K562 (cell line): ENCODE measurements around the gene PDE4D. TPM values are rescaled to one million over a fixed set of nuclear protein-coding genes. Genes with fewer than 3 reads are reported as not detected.

ENCODE experiments used
- ATAC-seq: fragments of 200-7000 bp; cut with Tn5 transposase; 3 replicates; pipeline ENCODE4 v1.9.1; 2020; ENCODE audit warnings: moderate library complexity
- BruUV-seq: library from RNA; stranded (reverse); fragments of 400-500 nt; replicated peaks from 2 replicates; lab custom pipeline; 2021; lab: Mats Ljungman, UMichigan
- CTCF ChIA-PET: fragments of 300-600 bp; formaldehyde crosslinking; extraction: SDS; loops from one replicate; lab custom pipeline; 2021; ENCODE audit warnings: low intra/inter-chr PET ratio; lab: Yijun Ruan, JAX
- POLR2A ChIA-PET: fragments of 300-600, 350-650 bp; sonication (Branson Sonifier 250); formaldehyde crosslinking; extraction: SDS; loops from one replicate; lab custom pipeline; 2021; ENCODE audit warnings: antibody characterized with exemption, inconsistent platforms; lab: Yijun Ruan, JAX
- DNase-seq, 4 experiments: peaks; one replicate each; pipeline versions ENCODE4 v3.0.0 to v3.0.0-alpha.2; 2011 to 2018; ENCODE audit warnings: low spot score in 3 of 4, mixed read lengths in 3 of 4; ENCODE audit errors: extremely low read depth in 1 of 4
- FAIRE-seq: peaks from 2 replicates; lab custom pipeline; 2011; peaks lifted over from hg19 to GRCh38; lab: Jason Lieb, UNC
- H2AFZ ChIP-seq: 2 replicates; pipeline ENCODE4 v1.6.0; 2011; ENCODE audit warnings: low read depth, low read length, control low read depth, inconsistent platforms
- H3K27ac ChIP-seq: fragments of 200-600 bp; 3 replicates; pipeline ENCODE4 v1.8.0; 2011; ENCODE audit warnings: low read depth, mild to moderate bottlenecking, control low read depth, inconsistent platforms, low read length, moderate library complexity, mixed read lengths; ENCODE audit errors: extremely low read depth
- H3K27me3 ChIP-seq, 2 experiments: fragments of 300-600 bp in 1 of 2; 2 replicates in 1 of 2; 3 replicates in 1 of 2; pipeline versions ENCODE4 v1.6.0 to v1.8.0; 2011; ENCODE audit warnings: inconsistent platforms in 2 of 2, low read length in 2 of 2, mild to moderate bottlenecking in 1 of 2, mixed read lengths in 1 of 2, moderate library complexity in 1 of 2; ENCODE audit not compliant: control insufficient read depth in 2 of 2, insufficient read depth in 2 of 2
- H3K36me3 ChIP-seq: fragments of 300-600 bp; 3 replicates; pipeline ENCODE4 v1.8.0; 2011; ENCODE audit warnings: mild to moderate bottlenecking, low read length, inconsistent platforms; ENCODE audit not compliant: control insufficient read depth, insufficient read depth
- H3K4me1 ChIP-seq, 2 experiments: fragments of 200-600 bp in 1 of 2; replicated peaks in 1 of 2; 2 replicates in 1 of 2; 3 replicates in 1 of 2; pipeline versions ENCODE4 v1.5.1 to v1.8.0; 2011; ENCODE audit warnings: inconsistent platforms in 2 of 2, low read length in 2 of 2, mild to moderate bottlenecking in 1 of 2, mixed read lengths in 1 of 2, moderate library complexity in 1 of 2; ENCODE audit not compliant: control insufficient read depth in 2 of 2, insufficient read depth in 2 of 2
- H3K4me2 ChIP-seq: 2 replicates; pipeline ENCODE4 v1.6.1; 2011; ENCODE audit warnings: low read length, control low read depth, inconsistent platforms, mixed read lengths; ENCODE audit not compliant: insufficient read depth
- H3K4me3 ChIP-seq: fragments of 200-600 bp; sonication (generic), shearing (Covaris generic); 2 replicates; pipeline ENCODE4 v1.5.1; 2016; ENCODE audit warnings: control low read depth, inconsistent platforms
- H3K79me2 ChIP-seq: fragments of 200-600 bp; 3 replicates; pipeline ENCODE4 v1.8.0; 2011; ENCODE audit warnings: low read length, inconsistent platforms; ENCODE audit not compliant: control insufficient read depth, insufficient read depth
- H3K9ac ChIP-seq, 2 experiments: 2 replicates each; pipeline versions ENCODE4 v1.6.0 to v1.6.1; 2011; ENCODE audit warnings: low read depth in 2 of 2, low read length in 2 of 2, control low read depth in 1 of 2, inconsistent platforms in 1 of 2, mild to moderate bottlenecking in 1 of 2, mixed read lengths in 1 of 2; ENCODE audit not compliant: insufficient read depth in 1 of 2
- H3K9me1 ChIP-seq: one replicate; pipeline ENCODE4 v1.6.0; 2011; ENCODE audit warnings: inconsistent platforms, mild to moderate bottlenecking, low read length, moderate library complexity; ENCODE audit not compliant: control insufficient read depth, insufficient read depth
- H3K9me3 ChIP-seq: replicated peaks from 2 replicates; pipeline ENCODE4 v1.5.1; 2011; ENCODE audit warnings: low read depth, low read length, inconsistent platforms; ENCODE audit not compliant: control insufficient read depth, insufficient read depth
- H4K20me1 ChIP-seq: replicated peaks from 2 replicates; pipeline ENCODE4 v1.6.1; 2011; ENCODE audit warnings: low read length, inconsistent platforms, mixed read lengths; ENCODE audit not compliant: control insufficient read depth, insufficient read depth
- ATF2 ChIP-seq: sonication (generic); formaldehyde crosslinking; IDR thresholded peaks from 2 replicates; pipeline ENCODE4 v1.8.1; 2022; ENCODE audit warnings: missing genetic modification reagents
- CEBPB ChIP-seq: fragments of 450-650 bp; IDR thresholded peaks from 2 replicates; pipeline ENCODE4 v1.6.1; 2016; ENCODE audit warnings: missing genetic modification characterization, missing compliant biosample characterization
- ETV5 ChIP-seq: sonication (generic); formaldehyde crosslinking; IDR thresholded peaks from 2 replicates; pipeline ENCODE4 v1.4.0; 2020; ENCODE audit warnings: low read depth, mild to moderate bottlenecking, missing genetic modification reagents
- NFIX ChIP-seq: fragments of 250-450 bp; sonication (Bioruptor Pico); IDR thresholded peaks from 2 replicates; pipeline ENCODE4 v1.4.0; 2020; ENCODE audit warnings: low read depth, mild to moderate bottlenecking, moderate library complexity
- PCBP1 ChIP-seq: fragments of 200-400 bp; formaldehyde crosslinking; IDR thresholded peaks from 2 replicates; pipeline ENCODE4 v1.6.1; 2018; ENCODE audit warnings: mild to moderate bottlenecking, low read depth, low read length; ENCODE audit not compliant: poor library complexity, severe bottlenecking
- RNF2 ChIP-seq: sonication (generic); IDR thresholded peaks from 2 replicates; pipeline ENCODE4 v1.6.1; 2016
- SOX6 ChIP-seq: fragments of 450-650 bp; IDR thresholded peaks from 2 replicates; pipeline ENCODE4 v1.6.1; 2014; ENCODE audit warnings: mild to moderate bottlenecking
- ZNF41 ChIP-seq: fragments of 250-450 bp; sonication (Bioruptor Pico); conservative IDR thresholded peaks from 2 replicates; pipeline ENCODE4 v1.4.0; 2020; ENCODE audit warnings: mild to moderate bottlenecking
- WGBS: fragments of 100-300 bp; shearing (Covaris generic); methylation state at CpG from one replicate; pipeline ENCODE4 v1.1.6; 2016; ENCODE audit warnings: low coverage, mixed read lengths; ENCODE audit not compliant: insufficient coverage; ENCODE audit errors: missing lambda C conversion rate; 5-methylcytosine and 5-hydroxymethylcytosine counted together
- in situ Hi-C: fragments of 300-500 bp; cut with MboI; formaldehyde crosslinking; loops from 4 replicates; pipeline ENCODE4 v1.15.0; 2018; ENCODE audit warnings: inconsistent platforms, mixed read lengths
- intact Hi-C: fragments of 100-400 bp; cut with micrococcal nuclease; formaldehyde crosslinking; loops from 2 replicates; pipeline ENCODE4 v1.14.2; 2022
- polyA plus RNA-seq, 8 experiments: library from polyadenylated mRNA; depleted of rRNA in 4 of 8; stranded (reverse) in 5 of 8; unstranded in 3 of 8; fragments of >200 nt; fragmentation: Nextera tagmentation in 2 of 8; fragmentation: Illumina TruSeq in 1 of 8; extraction: Ambion mirVana in 2 of 8; extraction: Trizol in 1 of 8; gene quantifications; 2 replicates each; pipeline versions ENCODE4 v1.2.1 to v1.2.3, GENCODE V29; 2011 to 2014; ENCODE audit warnings: inconsistent platforms in 1 of 8, missing spikeins in 1 of 8
- total RNA-seq, 7 experiments: library from RNA; depleted of rRNA in 6 of 7; stranded (reverse); fragments of >200 nt in 6 of 7; fragmentation: Illumina TruSeq in 2 of 7; extraction: Trizol in 2 of 7; gene quantifications; 2 replicates each; pipeline versions ENCODE4 v1.2.1 to v1.2.3, GENCODE V29; 2011 to 2021; ENCODE audit warnings: low replicate concordance in 1 of 7

PDE4D gene
- total and polyA plus RNA-seq, 9 of the 15 experiments (the other 6 are each of a cell fraction or from before 2014, with no cell fraction given), result 0.04 to 0.46 (median 0.13) TPM

GRCh38 chr5:59321642-59322041 lies 571.9 kb downstream of the PDE4D start (continued):
- TF ChIP-seq ETV5 (CRISPR knock-in tag), result no peak

GRCh38 chr5:59320420-59320819 lies 573.1 kb downstream of the PDE4D start:
- no peak for ATAC-seq
- Histone ChIP-seq H4K20me1 (no peaks in the 10 kb centered on the region), H3K9me3 (no peaks in the 10 kb centered on the region; the same call in 1 of the 2 replicates), H3K9ac (no peak overlapping the region), H3K4me2 (no peak overlapping the region), H3K4me1 (no peaks in the 10 kb centered on the region), H3K4me3 (no peak overlapping the region), H3K27ac (no peak overlapping the region), H3K9me1 (no peaks in the 10 kb centered on the region), H2AFZ (no peak overlapping the region), H3K79me2 (no peaks in the 10 kb centered on the region)
- no TSS peak for BruUV-seq
- ChIA-PET CTCF (no interaction called here), POLR2A (no interaction called here)
- WGBS, result 0% methylated on average over 2 of the region's 2 CpGs
- in situ Hi-C loops, result no loop called here
- TF ChIP-seq SOX6, result no peak
- TF ChIP-seq PCBP1, result no peak
- no peak for TF ChIP-seq ATF2
- no peak for TF ChIP-seq RNF2
- no peak for TF ChIP-seq ZNF41 (CRISPR knock-in tag)
- no peak for TF ChIP-seq NFIX (CRISPR knock-in tag)
- TF ChIP-seq CEBPB (tag), result no peak
- TF ChIP-seq, all 486 proteins: peak for 0
- FAIRE-seq, result no peak
- no peaks in the 10 kb centered on the region for H3K36me3 ChIP-seq
- DNase-seq, result no peak
- no peaks in the 10 kb centered on the region for H3K27me3 ChIP-seq
- intact Hi-C loops, result no loop called here
